H1 (cell line): ENCODE results near the gene KRT3. TPM values are rescaled to one million over a fixed set of nuclear protein-coding genes. Genes with fewer than 3 reads are reported as not detected.

Source experiments
- BCL11A ChIP-seq, 2 experiments: IDR thresholded peaks; one replicate each; pipeline ENCODE4 v1.6.1; 2011; ENCODE audit warnings: low read depth in 2 of 2, low read length in 2 of 2, mild to moderate bottlenecking in 2 of 2
- TAF1 ChIP-seq: IDR thresholded peaks from 2 replicates; pipeline ENCODE4 v1.6.1; 2011; ENCODE audit warnings: mild to moderate bottlenecking, low read depth, low read length
- polyA plus RNA-seq, 7 experiments: library from polyadenylated mRNA; depleted of rRNA in 3 of 7; stranded (reverse) in 5 of 7; unstranded in 2 of 7; fragments of >200 nt in 5 of 7; fragments of 200-250 nt in 2 of 7; gene quantifications; 1 replicate in 5 of 7; 2 replicates in 1 of 7; 4 replicates in 1 of 7; pipeline versions ENCODE4 v1.2.1 to v1.2.3, GENCODE V29; 2011 to 2013; ENCODE audit warnings: missing spikeins in 2 of 7, mixed read lengths in 2 of 7
- total RNA-seq: library from RNA; stranded (reverse); fragmentation: NEBNext Ultra II Directional; extraction: Animal tissue kit (Norgen Biotek cat#: 25700); gene quantifications from 2 replicates; pipeline ENCODE4 v1.2.1, GENCODE V29; 2021

KRT3 gene
- total and polyA plus RNA-seq, 2 of the 8 experiments (the other 6 are each of a cell fraction or from before 2014, with no cell fraction given) = not detected

DNA sequence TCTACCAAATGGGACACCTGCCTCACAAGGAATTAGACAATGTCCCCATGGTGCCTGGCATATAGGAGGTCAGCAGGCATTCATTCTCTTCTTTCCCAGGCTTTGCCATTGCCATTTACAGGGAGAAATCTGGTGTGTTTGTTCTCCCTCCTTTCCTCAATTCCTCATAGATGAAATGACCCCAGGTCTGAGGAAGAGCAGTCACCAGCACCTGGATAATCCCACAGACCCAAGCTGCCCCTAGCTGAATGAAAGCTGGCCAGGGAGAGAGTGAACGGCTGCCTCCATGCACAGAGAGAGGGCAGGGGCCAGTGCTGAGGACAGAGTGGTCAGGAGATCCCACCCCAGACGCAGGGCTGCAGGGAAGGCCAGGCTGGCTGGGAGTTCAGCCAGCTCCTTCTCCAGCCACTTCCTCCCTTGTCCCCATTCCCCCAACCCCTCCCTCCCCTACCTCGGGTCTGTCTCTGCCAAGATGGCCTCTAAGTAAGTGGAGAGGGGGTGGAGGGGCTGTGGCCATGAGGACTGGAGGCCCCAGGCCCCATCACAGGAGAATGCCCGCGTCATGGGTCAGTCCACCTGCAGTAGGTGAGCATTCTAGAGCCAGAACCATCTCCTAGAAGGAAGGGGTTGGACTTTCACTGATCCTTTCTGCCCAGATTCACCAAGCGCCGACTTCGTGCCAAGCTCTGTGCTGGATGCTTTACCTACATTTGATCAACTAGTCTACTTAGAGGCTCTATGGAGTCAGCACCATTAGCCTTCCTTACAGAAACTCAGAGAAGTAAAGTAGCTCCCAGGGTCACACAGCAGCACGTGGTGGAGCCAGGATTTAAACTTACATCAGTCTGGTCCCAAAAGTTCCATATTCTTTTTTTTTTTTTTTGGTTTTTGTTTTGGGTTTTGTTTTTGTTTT lies 20.0 kb upstream of the KRT3 start (continued):
- TF ChIP-seq BCL11A (IDR thresholded peaks at IDR 0.05; ENCODE audit: low read depth in 2 of 2, low read length in 2 of 2) (no peak), TAF1 (no peak)
- TF ChIP-seq, all 59 proteins: peak for 0
